AG04450 (cell line): Measurements from ENCODE around the gene EHBP1. TPM values are rescaled to one million over a fixed set of nuclear protein-coding genes. Genes with fewer than 3 reads are reported as not detected.

Source experiments
- CTCF ChIA-PET: fragments of 300-600, 350-600 bp; formaldehyde crosslinking; extraction: SDS; loops from one replicate; lab custom pipeline; 2022; ENCODE audit warnings: antibody characterized with exemption, inconsistent platforms; lab: Charles Lee
- POLR2A ChIA-PET: fragments of 350-600 bp; formaldehyde crosslinking; extraction: SDS; loops from one replicate; lab custom pipeline; 2021; ENCODE audit warnings: antibody characterized with exemption, inconsistent platforms; lab: Yijun Ruan, JAX
- DNase-seq: peaks from one replicate; pipeline ENCODE4 v3.0.0-alpha.2; 2011; ENCODE audit warnings: low read depth, low spot score
- H3K27ac ChIP-seq: one replicate; pipeline ENCODE4 v1.5.1; 2012; ENCODE audit warnings: low read depth, low read length, control low read depth
- H3K27me3 ChIP-seq: one replicate; pipeline ENCODE4 v1.6.0; 2012; ENCODE audit warnings: low read length; ENCODE audit not compliant: control insufficient read depth, insufficient read depth
- H3K4me3 ChIP-seq: 2 replicates; pipeline ENCODE4 v1.5.1; 2011; ENCODE audit warnings: mild to moderate bottlenecking, low read depth, low read length, control low read depth
- H3K9me3 ChIP-seq: 2 replicates; pipeline ENCODE4 v1.5.1; 2012; ENCODE audit warnings: low read length; ENCODE audit not compliant: control insufficient read depth, insufficient read depth
- polyA plus RNA-seq: library from polyadenylated mRNA; depleted of rRNA; stranded (reverse); fragments of >200 nt; gene quantifications from 2 replicates; pipeline ENCODE4 v1.2.3, GENCODE V29; 2011
- TF ChIP-seq, protein P1 (sequence below): IDR thresholded peaks from 2 replicates; pipeline ENCODE4 v1.5.1; 2011; ENCODE audit warnings: low read depth, low read length, control low read depth, inconsistent platforms

EHBP1 gene
- polyA plus RNA-seq, 1 experiment: 68.6 TPM

DNA sequence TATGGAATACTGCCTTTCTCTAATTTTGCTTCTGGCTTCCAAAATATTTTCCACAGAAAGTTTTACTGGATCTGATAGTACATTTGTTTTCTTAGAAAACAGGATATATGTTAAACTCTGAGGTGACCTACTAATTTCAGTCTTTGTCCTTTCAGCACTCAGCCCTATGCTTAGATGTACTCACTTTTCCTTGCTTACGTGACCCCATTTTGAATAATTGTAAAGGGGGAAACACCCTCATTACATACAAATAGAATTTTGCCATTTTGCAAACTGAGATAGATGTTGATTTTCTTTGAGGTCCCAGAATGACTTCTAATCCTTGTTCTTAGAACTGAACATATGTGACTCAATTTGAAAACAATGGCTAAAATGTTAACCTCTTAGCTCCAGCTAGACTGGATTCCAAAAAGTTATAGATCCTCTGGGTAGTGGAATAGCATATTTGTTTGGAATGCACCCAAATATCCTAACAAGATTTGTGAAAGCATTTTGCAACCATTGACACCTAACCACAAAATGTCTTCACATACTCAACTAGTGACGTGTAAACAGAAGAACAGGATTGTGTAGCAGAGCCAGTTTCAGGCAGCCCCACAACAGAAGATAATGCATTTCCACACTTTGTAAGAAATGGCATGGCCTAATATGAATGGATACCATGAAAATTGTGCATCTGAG is 44.8 kb upstream of the EHBP1 start:
- POLR2A ChIA-PET: no interaction called here

DNA sequence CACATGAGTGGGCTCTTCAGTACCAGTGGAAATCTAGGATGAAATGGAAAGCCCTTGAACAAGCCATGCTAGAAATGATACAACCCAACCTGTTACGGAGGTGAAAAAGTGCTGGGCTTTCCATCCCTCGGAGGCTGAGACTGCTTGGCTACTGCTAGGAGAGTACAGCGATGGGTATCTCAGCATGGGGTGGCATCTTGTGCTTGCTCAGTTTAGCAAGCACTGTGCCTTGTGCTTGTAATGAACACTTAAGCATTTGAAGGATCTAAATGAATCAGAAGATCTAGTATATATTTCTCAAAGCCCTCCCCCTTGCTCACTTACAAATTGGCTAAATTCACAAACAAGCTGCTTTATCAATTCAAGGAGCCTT is 44.3 kb upstream of the EHBP1 start:
- CTCF ChIA-PET: interaction anchor here (1.5 kb wide), 1 partner anchor 204 kb away, joined by 6 read pairs; no protein-coding TSS in a partner anchor
- H3K4me3 ChIP-seq: no peak overlapping the region

More for the DNA sequence above, 44.8 kb upstream of the EHBP1 start:
- Histone ChIP-seq H3K9me3 (no peaks in the 10 kb centered on the region), H3K4me3 (no peak overlapping the region), H3K27me3 (no peaks in the 10 kb centered on the region), H3K27ac (no peak overlapping the region)
- DNase-seq: peak; percentile 59
- CTCF ChIA-PET: interaction anchor here (0.7 to 1.5 kb wide), 2 partner anchors 204 kb away, joined by 3 to 6 read pairs; no protein-coding TSS in a partner anchor
- TF ChIP-seq, protein P1, sequence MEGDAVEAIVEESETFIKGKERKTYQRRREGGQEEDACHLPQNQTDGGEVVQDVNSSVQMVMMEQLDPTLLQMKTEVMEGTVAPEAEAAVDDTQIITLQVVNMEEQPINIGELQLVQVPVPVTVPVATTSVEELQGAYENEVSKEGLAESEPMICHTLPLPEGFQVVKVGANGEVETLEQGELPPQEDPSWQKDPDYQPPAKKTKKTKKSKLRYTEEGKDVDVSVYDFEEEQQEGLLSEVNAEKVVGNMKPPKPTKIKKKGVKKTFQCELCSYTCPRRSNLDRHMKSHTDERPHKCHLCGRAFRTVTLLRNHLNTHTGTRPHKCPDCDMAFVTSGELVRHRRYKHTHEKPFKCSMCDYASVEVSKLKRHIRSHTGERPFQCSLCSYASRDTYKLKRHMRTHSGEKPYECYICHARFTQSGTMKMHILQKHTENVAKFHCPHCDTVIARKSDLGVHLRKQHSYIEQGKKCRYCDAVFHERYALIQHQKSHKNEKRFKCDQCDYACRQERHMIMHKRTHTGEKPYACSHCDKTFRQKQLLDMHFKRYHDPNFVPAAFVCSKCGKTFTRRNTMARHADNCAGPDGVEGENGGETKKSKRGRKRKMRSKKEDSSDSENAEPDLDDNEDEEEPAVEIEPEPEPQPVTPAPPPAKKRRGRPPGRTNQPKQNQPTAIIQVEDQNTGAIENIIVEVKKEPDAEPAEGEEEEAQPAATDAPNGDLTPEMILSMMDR: no peak

DNA sequence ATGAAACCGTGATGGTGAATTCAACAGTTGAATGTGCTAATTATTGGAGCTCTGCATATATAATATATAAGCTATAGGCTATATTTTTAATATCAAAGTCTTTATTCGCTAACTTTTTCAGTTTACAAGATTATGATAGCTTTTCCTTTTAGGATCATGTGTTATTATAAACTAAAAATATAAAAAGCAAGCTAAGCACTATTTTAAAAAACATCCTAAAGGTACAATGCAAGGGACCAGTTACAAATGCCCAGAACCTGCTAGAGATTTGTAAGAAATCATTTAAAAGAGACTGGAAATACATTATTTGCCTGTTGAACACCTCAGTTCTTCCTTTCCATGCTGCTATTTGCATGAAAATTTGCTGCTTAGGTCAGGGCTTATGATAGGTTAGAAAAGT is 43.4 kb upstream of the EHBP1 start:
- no peak overlapping the region for H3K4me3 ChIP-seq
- H3K27me3 ChIP-seq: no peaks in the 10 kb centered on the region
- DNase-seq: no peak
- ChIA-PET CTCF (interaction anchor here (1.5 kb wide), 1 partner anchor 205 kb away, joined by 6 read pairs; no protein-coding TSS in a partner anchor), POLR2A (no interaction called here)
- no peak overlapping the region for H3K27ac ChIP-seq
- H3K9me3 ChIP-seq: no peaks in the 10 kb centered on the region
- TF ChIP-seq, protein P1: no peak

More for the DNA sequence above, 44.3 kb upstream of the EHBP1 start:
- no peak for DNase-seq
- POLR2A ChIA-PET: no interaction called here
- Histone ChIP-seq H3K27me3 (no peaks in the 10 kb centered on the region), H3K27ac (peak overlapping the region; percentile 55), H3K9me3 (no peaks in the 10 kb centered on the region)
- TF ChIP-seq, protein P1: no peak

DNA sequence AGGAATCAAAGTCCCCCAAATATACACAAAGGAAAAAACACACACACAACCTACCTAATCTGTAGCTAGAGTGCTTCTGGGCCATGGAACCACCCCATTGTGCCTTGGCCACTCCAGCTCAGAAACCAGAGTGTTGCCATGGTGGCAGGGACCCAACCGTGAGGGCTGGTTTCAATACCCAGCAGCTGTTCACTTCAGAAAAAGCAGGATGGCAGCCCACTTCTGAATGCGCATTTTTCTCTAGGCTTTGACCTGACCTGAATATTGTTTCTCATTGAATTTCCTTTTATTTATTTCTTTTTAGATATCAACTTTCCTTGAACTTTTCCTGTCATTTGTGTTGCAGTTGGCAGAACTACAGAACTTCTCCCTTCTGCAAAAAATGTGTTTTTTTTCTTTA is 43.0 kb upstream of the EHBP1 start:
- POLR2A ChIA-PET: interaction anchor here (0.7 to 1.8 kb wide), 5 partner anchors 8 to 132 kb away, joined by 3 to 12 read pairs (median 6); no protein-coding TSS in a partner anchor
- H3K4me3 ChIP-seq: no peak overlapping the region
- TF ChIP-seq, protein P1: no peak
- H3K27ac ChIP-seq: no peak overlapping the region
- no peaks in the 10 kb centered on the region for H3K9me3 ChIP-seq
- no peak for DNase-seq
- no peaks in the 10 kb centered on the region for H3K27me3 ChIP-seq
- CTCF ChIA-PET: interaction anchor here (1.5 kb wide), 1 partner anchor 206 kb away, joined by 6 read pairs; no protein-coding TSS in a partner anchor

DNA sequence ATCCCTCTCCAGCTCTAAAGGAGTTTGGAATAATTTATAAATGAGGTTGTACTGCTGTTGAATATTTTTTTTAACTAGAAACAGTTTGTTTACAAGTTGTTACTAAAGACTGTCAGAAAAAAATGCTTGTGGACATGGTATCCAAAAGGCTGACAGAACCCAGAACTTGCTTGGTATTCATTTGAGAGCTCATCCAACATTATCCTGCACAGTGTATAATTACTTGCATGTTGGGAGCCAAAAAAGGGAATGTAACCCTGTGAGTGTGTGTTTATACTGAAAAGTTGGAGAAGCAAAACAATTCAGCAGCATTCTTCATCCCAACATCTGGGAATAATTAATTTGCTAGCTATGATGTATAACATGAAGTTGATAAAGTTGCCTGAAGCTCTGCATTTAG is 42.1 kb upstream of the EHBP1 start:
- no peaks in the 10 kb centered on the region for H3K27me3 ChIP-seq
- TF ChIP-seq, protein P1: no peak
- no peak overlapping the region for H3K27ac ChIP-seq
- no peaks in the 10 kb centered on the region for H3K9me3 ChIP-seq
- no peak overlapping the region for H3K4me3 ChIP-seq
- CTCF ChIA-PET: interaction anchor here (1.1 to 2.0 kb wide), 2 partner anchors 192 to 207 kb away, joined by 6 to 10 read pairs; no protein-coding TSS in a partner anchor
- DNase-seq: peak; percentile 92
- POLR2A ChIA-PET: interaction anchor here (0.6 to 2.5 kb wide), 14 partner anchors 9 to 1513 kb away, joined by 3 to 31 read pairs (median 7); partner anchors contain the start of genes EHBP1 and TMEM17
